IMR-90 (cell line): Measurements from ENCODE around the gene RBKS.

Source experiments
- MAFK ChIP-seq: IDR thresholded peaks from 2 replicates; pipeline ENCODE4 v1.6.1; 2012; ENCODE audit warnings: low read depth, low read length, improper control_type of control experiment
- POLR2A ChIP-seq: IDR thresholded peaks from 2 replicates; pipeline ENCODE4 v1.6.1; 2012; ENCODE audit warnings: mild to moderate bottlenecking, low read depth, low read length
- RAD21 ChIP-seq: IDR thresholded peaks from 2 replicates; pipeline ENCODE4 v1.6.1; 2012; ENCODE audit warnings: low read length, improper control_type of control experiment
- RCOR1 ChIP-seq: IDR thresholded peaks from 2 replicates; pipeline ENCODE4 v1.6.1; 2012; ENCODE audit warnings: mild to moderate bottlenecking, low read length, improper control_type of control experiment; ENCODE audit not compliant: insufficient replicate concordance
- RFX5 ChIP-seq: IDR thresholded peaks from 2 replicates; pipeline ENCODE4 v1.8.0; 2012; ENCODE audit warnings: low read depth, mild to moderate bottlenecking, low read length, moderate library complexity
- TF ChIP-seq, protein P1 (sequence below): conservative IDR thresholded peaks from 2 replicates; pipeline ENCODE4 v1.5.1; 2012; ENCODE audit warnings: mild to moderate bottlenecking, low read depth, low read length, improper control_type of control experiment

DNA sequence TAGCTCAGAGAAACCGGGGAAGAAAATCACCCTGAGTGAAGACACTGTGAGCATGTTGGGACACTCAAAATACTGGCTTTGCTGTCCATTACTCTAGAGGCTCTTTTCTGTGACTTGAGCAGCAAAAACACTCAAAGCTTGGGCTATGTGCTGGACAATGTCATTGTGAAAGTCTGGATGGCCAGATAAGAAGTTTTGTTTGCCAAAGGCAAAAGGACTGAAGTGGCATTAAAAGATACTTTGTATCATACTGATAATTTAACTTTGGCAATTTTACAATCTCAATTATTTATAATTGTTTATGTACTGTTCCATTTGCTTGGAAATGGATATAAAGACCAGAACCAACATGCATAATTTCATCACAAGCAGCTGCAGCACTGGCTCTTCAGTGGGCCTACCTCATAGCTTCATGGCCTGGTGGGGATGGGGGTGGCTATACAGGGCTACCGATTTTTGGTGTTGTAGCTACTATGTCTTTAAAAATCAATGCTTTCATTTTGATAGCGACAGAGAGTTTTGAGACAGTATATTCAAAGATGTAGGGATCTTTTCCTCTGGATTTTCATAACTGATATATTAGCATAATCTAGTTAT, 51.1 kb downstream of the RBKS start:
- TF ChIP-seq RAD21 (no peak), MAFK (no peak), RCOR1 (no peak), POLR2A (no peak), RFX5 (no peak)
- TF ChIP-seq, protein P1, sequence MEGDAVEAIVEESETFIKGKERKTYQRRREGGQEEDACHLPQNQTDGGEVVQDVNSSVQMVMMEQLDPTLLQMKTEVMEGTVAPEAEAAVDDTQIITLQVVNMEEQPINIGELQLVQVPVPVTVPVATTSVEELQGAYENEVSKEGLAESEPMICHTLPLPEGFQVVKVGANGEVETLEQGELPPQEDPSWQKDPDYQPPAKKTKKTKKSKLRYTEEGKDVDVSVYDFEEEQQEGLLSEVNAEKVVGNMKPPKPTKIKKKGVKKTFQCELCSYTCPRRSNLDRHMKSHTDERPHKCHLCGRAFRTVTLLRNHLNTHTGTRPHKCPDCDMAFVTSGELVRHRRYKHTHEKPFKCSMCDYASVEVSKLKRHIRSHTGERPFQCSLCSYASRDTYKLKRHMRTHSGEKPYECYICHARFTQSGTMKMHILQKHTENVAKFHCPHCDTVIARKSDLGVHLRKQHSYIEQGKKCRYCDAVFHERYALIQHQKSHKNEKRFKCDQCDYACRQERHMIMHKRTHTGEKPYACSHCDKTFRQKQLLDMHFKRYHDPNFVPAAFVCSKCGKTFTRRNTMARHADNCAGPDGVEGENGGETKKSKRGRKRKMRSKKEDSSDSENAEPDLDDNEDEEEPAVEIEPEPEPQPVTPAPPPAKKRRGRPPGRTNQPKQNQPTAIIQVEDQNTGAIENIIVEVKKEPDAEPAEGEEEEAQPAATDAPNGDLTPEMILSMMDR: no peak
